B cell (primary cell): ENCODE data around the gene MYDGF.
"Not testable (repeated sequence)": the region's sequence is repeated elsewhere in the genome, so short reads cannot be mapped to it uniquely, and the experiment has no call there.

Experiments used
- EZH2 ChIP-seq: IDR thresholded peaks from 2 replicates; pipeline ENCODE4 v1.6.1; 2012; ENCODE audit warnings: borderline replicate concordance, low read depth, mild to moderate bottlenecking, moderate library complexity, low read length; ENCODE audit not compliant: insufficient read depth, poor library complexity, severe bottlenecking
- TF ChIP-seq, protein P1 (sequence below): fragments of 200-600 bp; IDR thresholded peaks from one replicate; pipeline ENCODE4 v1.8.0; 2022; ENCODE audit warnings: antibody characterized with exemption, mild to moderate bottlenecking

DNA sequence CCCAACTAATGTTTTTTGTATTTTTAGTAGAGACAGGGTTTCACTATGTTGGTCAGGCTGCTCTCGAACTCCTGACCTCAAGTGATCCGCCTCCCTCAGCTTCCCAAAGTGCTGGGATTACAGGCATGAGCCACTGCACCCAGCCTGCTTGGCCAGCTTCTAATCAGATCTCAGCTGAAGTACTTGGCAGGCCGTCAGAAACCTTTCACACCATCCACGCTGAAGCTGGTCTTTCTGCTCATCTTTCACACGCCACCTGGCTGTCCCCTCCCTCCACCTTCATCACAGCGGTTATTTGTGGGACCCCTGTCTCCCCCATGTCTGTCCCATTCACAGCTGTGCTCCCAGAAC lies 45.0 kb upstream of the MYDGF start:
- TF ChIP-seq, protein P1, sequence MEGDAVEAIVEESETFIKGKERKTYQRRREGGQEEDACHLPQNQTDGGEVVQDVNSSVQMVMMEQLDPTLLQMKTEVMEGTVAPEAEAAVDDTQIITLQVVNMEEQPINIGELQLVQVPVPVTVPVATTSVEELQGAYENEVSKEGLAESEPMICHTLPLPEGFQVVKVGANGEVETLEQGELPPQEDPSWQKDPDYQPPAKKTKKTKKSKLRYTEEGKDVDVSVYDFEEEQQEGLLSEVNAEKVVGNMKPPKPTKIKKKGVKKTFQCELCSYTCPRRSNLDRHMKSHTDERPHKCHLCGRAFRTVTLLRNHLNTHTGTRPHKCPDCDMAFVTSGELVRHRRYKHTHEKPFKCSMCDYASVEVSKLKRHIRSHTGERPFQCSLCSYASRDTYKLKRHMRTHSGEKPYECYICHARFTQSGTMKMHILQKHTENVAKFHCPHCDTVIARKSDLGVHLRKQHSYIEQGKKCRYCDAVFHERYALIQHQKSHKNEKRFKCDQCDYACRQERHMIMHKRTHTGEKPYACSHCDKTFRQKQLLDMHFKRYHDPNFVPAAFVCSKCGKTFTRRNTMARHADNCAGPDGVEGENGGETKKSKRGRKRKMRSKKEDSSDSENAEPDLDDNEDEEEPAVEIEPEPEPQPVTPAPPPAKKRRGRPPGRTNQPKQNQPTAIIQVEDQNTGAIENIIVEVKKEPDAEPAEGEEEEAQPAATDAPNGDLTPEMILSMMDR = not testable (repeated sequence)
- not testable (repeated sequence) for TF ChIP-seq EZH2
